Body of pancreas (tissue), 4 donors: ENCODE data around the gene POT1. TPM values are rescaled to one million over a fixed set of nuclear protein-coding genes. Genes with fewer than 3 reads are reported as not detected.

Experiments used
- ATAC-seq: fragments of 150-250 bp; one replicate; pipeline ENCODE4 v1.9.1; 2016
- DNase-seq, 4 donors: peaks; one replicate each; pipeline ENCODE4 v3.0.0-alpha.2; 2019
- H3K27ac ChIP-seq, 4 donors: fragments of 200-600 bp; sonication (generic); 1 replicate in 3 of 4; 2 replicates in 1 of 4; pipeline versions ENCODE4 v1.5.1 to v1.6.1; 2016 to 2019; ENCODE audit warnings: mild to moderate bottlenecking in 1 of 4, mixed read lengths in 1 of 4, moderate library complexity in 1 of 4
- H3K27me3 ChIP-seq, 2 donors: fragments of 200-600 bp; sonication (generic); one replicate each; pipeline ENCODE4 v1.6.0; 2016; ENCODE audit warnings: mild to moderate bottlenecking in 1 of 2
- H3K36me3 ChIP-seq, 2 donors: fragments of 200-600 bp; sonication (generic); replicated peaks in 1 of 2; 2 replicates each; pipeline ENCODE4 v1.5.1; 2016; ENCODE audit warnings: low read depth in 2 of 2; ENCODE audit not compliant: insufficient read depth in 1 of 2
- H3K4me1 ChIP-seq: fragments of 200-600 bp; sonication (generic); one replicate; pipeline ENCODE4 v1.6.0; 2016
- H3K4me3 ChIP-seq, 2 donors: fragments of 200-600 bp; sonication (generic); 1 replicate in 1 of 2; 2 replicates in 1 of 2; pipeline ENCODE4 v1.5.1; 2016 to 2019
- H3K9me3 ChIP-seq, 3 donors: fragments of 200-600 bp; sonication (generic); 1 replicate in 2 of 3; 2 replicates in 1 of 3; pipeline ENCODE4 v1.5.1; 2016
- CTCF ChIP-seq, 7 experiments: fragments of 450-650 bp in 4 of 7; fragments of 200-600 bp in 3 of 7; sonication (generic) in 3 of 7; IDR thresholded peaks; one replicate each; pipeline ENCODE4 v1.5.1; 2016 to 2019; ENCODE audit warnings: antibody characterized with exemption in 7 of 7
- POLR2A ChIP-seq, 3 donors: fragments of 450-650 bp; IDR thresholded peaks; one replicate each; pipeline ENCODE4 v1.6.1; 2016; ENCODE audit warnings: antibody characterized with exemption in 3 of 3, mild to moderate bottlenecking in 2 of 3
- WGBS, 2 donors: methylation state at CpG; one replicate each; pipeline ENCODE4 v1.1.5; 2017; 5-methylcytosine and 5-hydroxymethylcytosine counted together
- intact Hi-C: fragments of 100-400 bp; cut with DNase I; formaldehyde crosslinking; loops from one replicate; pipeline ENCODE4 v1.15.1; 2023
- total RNA-seq, 2 donors: library from RNA; depleted of rRNA; stranded (reverse); fragments of >200 nt; gene quantifications; one replicate each; pipeline ENCODE4 v1.1.0, GENCODE V29; 2016

The POT1 gene
- total RNA-seq, 2 donors from 2014 or later, result 3.3 to 5.4 TPM

- DNase-seq, result no peak
- no peaks in the 10 kb centered on the region for H3K27me3 ChIP-seq
- intact Hi-C loops, result no loop called here
- no peak for TF ChIP-seq CTCF (IDR thresholded peaks at IDR 0.05)
- no peak for TF ChIP-seq POLR2A (IDR thresholded peaks at IDR 0.05)
- no peak overlapping the region for H3K27ac ChIP-seq
- no peaks in the 10 kb centered on the region for H3K4me1 ChIP-seq
- no peak for ATAC-seq
- no peak overlapping the region for H3K4me3 ChIP-seq
- 17 to 44% methylated on average over 1 of the region's 1 CpG for WGBS, 2 donors
- no peaks in the 10 kb centered on the region for H3K36me3 ChIP-seq
- no peaks in the 10 kb centered on the region for H3K9me3 ChIP-seq
These were observed 14.4 kb downstream of the POT1 start for GRCh38 chr7:124915242-124915641.

- ATAC-seq (no peak), DNase-seq (no peak)
- no peak for TF ChIP-seq CTCF (IDR thresholded peaks at IDR 0.05)
- no peak for TF ChIP-seq POLR2A (IDR thresholded peaks at IDR 0.05)
- 46 to 91% methylated on average over 1 of the region's 1 CpG for WGBS, 2 donors
- Histone ChIP-seq H3K36me3 (no peaks in the 10 kb centered on the region), H3K4me1 (no peaks in the 10 kb centered on the region), H3K27ac (no peak overlapping the region), H3K27me3 (no peaks in the 10 kb centered on the region), H3K9me3 (no peaks in the 10 kb centered on the region), H3K4me3 (no peak overlapping the region)
- intact Hi-C loops, result no loop called here
These were observed 15.3 kb downstream of the POT1 start for GRCh38 chr7:124914298-124914697.

- TF ChIP-seq POLR2A (IDR thresholded peaks at IDR 0.05), result no peak
- no peak overlapping the region for H3K27ac ChIP-seq
- 97% methylated on average over 4 of the region's 4 CpGs for WGBS, 2 donors
- no peaks in the 10 kb centered on the region for H3K36me3 ChIP-seq
- H3K9me3 ChIP-seq, result no peaks in the 10 kb centered on the region
- no peak for DNase-seq
- no peak overlapping the region for H3K4me3 ChIP-seq
- ATAC-seq, result no peak
- intact Hi-C loops, result no loop called here
- H3K27me3 ChIP-seq, result no peaks in the 10 kb centered on the region
- H3K4me1 ChIP-seq, result no peaks in the 10 kb centered on the region
These were observed 16.7 kb downstream of the POT1 start for GRCh38 chr7:124912972-124913371.

- WGBS, 2 donors, result 0 to 28% methylated on average over 1 of the region's 1 CpG
- Histone ChIP-seq H3K27me3 (no peaks in the 10 kb centered on the region), H3K4me1 (no peaks in the 10 kb centered on the region), H3K4me3 (no peak overlapping the region), H3K27ac (no peak overlapping the region), H3K9me3 (no peaks in the 10 kb centered on the region), H3K36me3 (no peaks in the 10 kb centered on the region)
- ATAC-seq (no peak), DNase-seq (no peak)
- TF ChIP-seq CTCF (IDR thresholded peaks at IDR 0.05) (no peak), POLR2A (IDR thresholded peaks at IDR 0.05) (no peak)
- intact Hi-C loops, result no loop called here
These were observed 19.8 kb downstream of the POT1 start for GRCh38 chr7:124909808-124910207.

- H3K27ac ChIP-seq, result no peak overlapping the region
- H3K27me3 ChIP-seq, result no peaks in the 10 kb centered on the region
- no peaks in the 10 kb centered on the region for H3K36me3 ChIP-seq
- no peak for DNase-seq
- no peak overlapping the region for H3K4me3 ChIP-seq
- TF ChIP-seq CTCF (IDR thresholded peaks at IDR 0.05) (no peak), POLR2A (IDR thresholded peaks at IDR 0.05) (no peak)
- H3K4me1 ChIP-seq, result no peaks in the 10 kb centered on the region
- intact Hi-C loops, result no loop called here
- no peak for ATAC-seq
- H3K9me3 ChIP-seq, result no peaks in the 10 kb centered on the region
These were observed 21.4 kb downstream of the POT1 start for GRCh38 chr7:124908259-124908658.
